ENCODE results near the gene FRG2B.
"Not testable (repeated sequence)": the region's sequence is repeated elsewhere in the genome, so short reads cannot be mapped to it uniquely, and the experiment has no call there.

Gene FRG2B

DNA sequence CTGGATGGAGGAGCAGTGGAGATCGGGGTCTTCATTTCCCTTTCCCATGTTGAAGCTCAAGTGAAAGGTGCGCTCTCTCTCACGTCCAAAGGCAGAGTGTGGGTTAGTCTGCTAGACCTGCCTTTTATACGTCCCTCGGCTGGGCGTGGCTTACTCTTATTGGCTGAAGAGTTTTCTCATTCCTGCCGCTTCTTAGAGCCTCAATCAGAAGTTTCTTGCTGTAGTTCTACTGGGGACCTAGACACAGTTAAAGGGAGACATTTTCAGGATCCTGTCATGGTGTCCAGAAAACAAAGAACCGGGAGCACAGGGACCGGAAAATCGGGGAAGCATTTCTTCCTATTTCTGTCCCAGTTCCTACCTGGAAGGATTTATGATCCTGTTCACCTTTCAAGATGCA is at the start of gene FRG2B:
Gene FRG2B, minus strand, starts transcription at position 101 of the 400 bp plus-strand sequence. Its CDS starts 53 bp downstream, at position 48.
- not testable (repeated sequence) for DNase-seq (ENCODE audit: low spot score)

DNA sequence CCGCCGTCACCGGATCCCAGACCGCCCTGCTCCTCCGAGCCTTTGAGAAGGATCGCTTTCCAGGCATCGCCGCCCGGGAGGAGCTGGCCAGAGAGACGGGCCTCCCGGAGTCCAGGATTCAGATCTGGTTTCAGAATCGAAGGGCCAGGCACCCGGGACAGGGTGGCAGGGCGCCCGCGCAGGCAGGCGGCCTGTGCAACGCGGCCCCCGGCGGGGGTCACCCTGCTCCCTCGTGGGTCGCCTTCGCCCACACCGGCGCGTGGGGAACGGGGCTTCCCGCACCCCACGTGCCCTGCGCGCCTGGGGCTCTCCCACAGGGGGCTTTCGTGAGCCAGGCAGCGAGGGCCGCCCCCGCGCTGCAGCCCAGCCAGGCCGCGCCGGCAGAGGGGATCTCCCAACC is 40.9 kb upstream of the FRG2B start:
- not testable (repeated sequence) for DNase-seq (ENCODE audit: low spot score)

DNA sequence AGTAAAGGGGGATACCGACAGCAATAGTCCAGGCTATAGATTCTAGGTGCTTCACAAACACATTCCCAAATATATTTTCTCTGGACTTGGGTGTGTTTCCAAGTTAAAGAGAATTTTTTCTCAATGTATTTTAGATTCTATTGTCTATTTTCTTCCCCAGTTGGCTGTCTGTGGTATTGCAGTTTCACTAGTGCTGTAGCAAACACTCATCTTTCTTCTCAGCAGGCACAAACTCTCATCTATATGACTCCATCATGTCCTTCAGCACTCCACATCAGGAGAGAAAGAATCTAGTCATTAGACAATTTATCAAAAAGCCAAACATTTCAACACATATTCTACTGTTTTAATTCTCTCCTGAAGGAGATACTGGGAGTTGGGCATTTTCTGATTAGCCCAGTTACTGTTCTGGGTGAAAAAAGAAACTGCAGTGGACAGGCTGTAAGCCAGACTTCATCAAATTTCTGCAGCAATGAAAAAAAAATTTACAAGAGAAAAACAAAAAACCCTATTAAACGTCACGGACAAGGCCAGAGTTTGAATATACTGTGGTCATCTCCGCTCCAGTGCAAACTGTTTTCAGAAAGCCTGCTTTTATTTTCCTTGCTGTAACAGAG is 37.1 kb upstream of the FRG2B start:
- not testable (repeated sequence) for DNase-seq (ENCODE audit: low spot score)

DNA sequence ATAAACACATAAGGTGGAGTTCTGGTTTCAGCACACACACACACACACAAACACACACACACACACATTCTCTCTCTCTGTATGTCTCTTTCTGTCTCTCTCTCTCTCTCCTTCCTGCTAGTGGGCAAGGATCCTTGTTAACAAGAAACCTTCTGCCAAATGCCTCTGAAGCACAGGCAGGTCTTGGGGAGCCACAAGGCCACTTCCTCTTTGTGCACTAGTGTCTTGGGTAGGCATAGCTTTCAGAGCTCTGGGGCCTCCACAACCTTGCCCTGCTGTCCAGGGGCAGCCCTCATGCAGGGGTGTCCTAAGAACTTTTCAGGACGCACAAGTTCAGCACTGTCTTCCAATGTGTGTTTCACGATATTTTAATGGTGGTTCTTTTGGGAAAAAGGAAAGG is 34.5 kb upstream of the FRG2B start:
- DNase-seq (ENCODE audit: low spot score): not testable (repeated sequence)

DNA sequence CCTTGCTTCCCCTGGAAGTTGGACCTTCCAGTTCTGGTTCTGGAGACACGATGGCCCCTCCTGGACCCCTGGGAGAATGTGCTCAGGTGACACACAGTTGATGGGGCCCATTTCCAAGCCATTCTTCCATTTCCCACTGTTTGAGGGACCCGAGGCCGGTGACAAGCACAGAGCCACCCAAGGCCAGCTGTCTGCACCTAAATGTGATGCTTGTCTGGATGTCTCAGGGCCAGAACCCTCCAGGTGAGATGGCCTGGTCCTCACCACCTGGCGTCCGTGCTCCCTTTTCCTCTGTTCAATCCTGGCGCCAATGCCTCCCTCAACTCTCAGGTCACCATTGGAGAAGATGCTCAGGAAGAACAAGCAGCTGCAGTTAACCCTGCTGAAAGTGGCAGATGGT is 33.9 kb upstream of the FRG2B start:
- DNase-seq (ENCODE audit: low spot score): not testable (repeated sequence)

DNA sequence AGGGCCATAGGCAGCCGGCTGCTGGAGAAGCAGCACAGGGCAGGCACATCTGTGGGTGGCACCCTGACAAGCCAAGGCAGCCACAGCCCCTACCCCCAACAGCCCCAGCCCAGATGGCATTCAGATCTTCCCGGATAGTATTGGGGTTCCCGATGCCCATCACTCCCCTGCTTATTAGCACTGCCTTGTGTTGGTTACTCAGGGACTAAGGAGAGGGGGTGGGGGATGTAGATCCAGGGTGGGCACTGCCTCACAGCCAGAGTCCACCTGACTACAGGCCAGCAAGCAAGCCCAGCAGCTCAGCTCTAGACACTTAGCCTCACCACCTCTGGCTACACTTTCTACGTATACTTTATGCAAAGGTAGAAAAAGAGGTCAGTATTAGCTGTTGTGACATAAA is 30.7 kb upstream of the FRG2B start:
- DNase-seq (ENCODE audit: low spot score): not testable (repeated sequence)

DNA sequence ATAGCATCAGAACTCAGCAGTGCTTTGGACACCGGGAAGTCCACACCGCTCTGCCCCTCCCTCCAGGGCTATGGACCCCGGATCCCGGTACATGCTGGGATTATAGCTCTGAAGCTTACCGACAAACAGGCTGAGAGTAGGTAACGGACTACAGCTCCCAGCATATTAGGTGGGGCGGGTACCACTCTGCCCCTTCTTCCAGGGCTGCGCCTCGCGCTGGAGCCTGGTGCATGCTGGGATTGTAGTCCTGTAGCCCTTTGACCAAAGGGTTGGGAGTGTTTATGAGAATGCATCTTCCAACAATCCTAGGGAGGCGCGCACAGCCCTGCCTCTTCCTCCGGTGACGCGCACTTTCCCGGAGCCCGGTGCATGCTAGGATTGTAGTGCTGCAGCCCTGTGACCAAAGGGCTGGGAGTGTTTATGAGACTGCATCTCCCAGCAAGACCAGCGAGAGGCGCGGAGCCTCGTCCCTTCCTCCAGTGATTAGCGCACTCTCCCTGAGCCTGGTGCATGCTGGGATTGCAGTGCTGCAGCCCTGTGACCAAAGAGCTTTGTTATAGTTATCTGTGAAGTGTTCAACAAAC is 22.4 kb upstream of the FRG2B start:
- DNase-seq (ENCODE audit: low spot score): not testable (repeated sequence)

DNA sequence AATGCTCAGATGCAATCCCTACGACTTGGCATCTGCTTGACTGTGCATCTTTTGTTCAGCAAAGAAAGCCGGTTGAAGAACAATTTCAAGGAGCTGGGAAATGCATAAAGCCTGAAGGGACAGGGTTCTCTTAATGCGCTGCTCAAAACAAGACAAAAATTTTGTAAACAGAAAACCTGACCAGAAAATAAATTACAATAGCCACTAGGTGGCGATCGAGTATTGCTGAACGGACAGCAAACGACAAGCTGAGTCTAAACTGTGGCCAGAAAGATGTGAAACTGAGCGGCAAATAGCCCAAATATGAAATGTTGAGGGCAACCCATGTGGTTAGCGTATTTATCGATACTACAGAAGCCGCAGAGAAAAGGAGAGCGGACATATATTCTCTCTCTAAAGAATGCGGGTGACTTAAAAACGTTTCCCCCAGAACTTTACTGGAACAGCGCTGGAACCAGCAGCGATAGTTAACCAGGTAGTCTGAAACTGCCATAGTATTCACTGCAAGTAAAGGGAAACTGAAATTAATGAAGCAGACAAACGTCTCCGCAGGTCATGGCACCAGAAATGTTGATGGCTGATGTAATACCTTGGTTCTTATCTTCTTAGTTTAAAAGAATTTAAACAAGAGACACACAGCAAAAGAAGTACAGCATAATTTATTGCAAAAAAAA is 20.6 kb upstream of the FRG2B start:
- DNase-seq (ENCODE audit: low spot score): not testable (repeated sequence)

DNA sequence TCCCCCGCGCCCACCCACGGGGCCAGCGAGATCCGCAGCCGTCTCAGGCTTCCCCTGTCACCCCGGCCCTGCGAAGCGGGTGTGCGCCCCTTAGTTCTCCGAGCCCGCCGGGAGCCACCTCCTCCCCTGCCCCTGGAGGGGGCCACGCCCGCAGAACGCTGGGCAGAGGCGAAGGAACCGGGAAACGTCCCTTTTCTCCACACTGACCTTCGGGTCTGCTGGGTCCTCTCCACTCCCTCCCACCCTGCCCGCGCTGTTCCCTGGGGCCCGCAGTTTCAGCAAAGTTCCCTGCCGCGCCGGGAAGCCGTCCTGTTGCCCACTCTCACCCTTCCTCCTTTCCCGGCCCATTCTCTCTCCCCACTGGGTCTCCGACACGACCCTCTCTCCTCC is 11.2 kb upstream of the FRG2B start:
- not testable (repeated sequence) for DNase-seq (ENCODE audit: low spot score)

DNA sequence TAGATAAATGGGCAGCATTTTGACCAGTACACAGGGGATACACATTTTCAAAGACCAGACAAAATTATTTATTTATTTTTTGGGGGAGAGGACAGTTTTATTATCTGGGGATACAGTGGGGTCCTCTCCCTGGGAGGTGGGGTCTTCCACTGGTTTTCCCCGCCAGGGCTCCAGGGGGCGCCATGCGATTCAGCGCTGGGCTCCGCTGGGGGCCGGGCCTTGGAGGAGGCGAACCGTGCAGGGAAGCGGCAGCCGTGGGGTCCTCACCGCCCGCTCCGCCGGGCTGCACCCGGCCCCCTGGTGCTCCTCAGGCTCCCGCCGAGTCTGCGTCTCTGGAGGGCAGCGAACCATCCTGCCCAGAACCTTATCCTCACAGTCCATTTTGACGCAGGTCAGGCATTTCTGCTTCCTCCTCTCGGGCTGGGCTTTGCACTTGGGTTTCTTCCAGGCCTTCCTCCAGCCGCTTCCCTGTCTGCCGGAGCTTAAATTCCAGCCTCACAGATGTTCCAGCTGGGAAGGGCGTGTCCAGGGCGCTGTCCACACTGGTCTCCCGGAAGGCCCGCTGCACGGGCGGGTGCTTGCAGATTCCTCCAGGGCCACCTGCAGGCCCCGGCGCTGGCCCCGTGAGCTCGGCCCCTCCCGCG is 10.7 kb upstream of the FRG2B start:
- DNase-seq (ENCODE audit: low spot score): not testable (repeated sequence)

DNA sequence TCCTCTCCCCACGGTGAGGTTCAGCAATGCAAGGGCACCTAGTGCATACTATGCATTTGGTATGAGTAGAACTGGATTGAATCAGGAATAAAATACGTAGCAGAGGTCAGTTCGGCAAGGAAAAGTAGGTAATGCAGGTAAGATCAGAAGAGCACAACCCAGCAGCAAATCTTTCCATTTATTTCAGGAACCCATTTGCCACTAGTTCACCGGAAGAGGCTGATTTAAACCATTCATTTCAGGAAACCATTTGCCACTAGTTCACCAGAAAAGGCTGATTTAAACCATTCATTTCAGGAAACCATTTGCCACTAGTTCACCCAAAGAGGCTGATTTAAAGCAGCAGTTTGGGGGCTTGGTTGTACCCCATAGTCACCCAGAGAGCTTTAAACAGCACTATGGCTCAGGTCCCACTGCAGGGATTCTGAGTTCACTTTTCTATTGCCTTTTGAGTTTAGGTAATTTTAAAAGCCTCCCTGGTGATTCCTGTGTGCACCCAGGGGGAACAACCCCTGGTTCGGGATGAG is 4.2 kb upstream of the FRG2B start:
- DNase-seq (ENCODE audit: low spot score): not testable (repeated sequence)

DNA sequence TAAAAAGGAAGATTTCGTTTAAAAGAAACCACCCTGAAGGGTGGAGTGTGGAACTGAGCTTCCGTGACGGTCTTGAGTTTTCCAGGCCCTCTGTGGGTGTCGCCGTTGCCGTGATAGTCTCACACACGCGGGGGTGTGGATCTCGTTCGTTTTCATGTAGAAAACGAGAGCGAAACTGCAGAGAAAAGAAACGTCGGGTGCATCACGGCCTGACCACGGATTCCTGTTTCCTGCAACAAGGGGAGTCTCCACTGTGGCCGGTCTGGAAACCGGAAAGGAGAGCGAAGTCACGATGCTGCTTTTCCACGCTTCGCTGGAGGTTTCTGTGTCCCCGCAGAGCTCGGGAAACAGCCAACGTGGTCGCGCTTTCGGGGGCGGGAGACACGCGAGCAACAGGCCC is 4.1 kb downstream of the FRG2B start:
- DNase-seq (ENCODE audit: low spot score): not testable (repeated sequence)

DNA sequence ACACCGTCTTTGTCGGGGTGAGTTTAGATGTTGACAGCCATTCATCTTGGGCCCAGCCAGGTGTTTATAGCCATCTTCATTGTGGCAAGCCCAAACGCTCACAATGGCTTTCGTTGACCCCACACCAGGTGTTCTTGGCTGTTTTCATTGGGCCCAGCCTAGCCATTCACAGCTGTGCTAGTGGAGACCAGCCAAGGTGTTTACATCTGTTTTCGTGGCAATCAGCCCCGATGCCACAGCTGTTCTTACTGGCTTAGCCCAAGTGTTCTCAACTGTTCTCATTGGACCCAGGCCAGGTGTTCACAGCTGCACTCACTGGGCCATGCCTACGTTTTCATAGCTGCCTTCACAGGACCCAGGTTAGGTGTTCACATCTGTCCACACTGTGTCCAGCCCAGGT is 7.7 kb downstream of the FRG2B start:
- no peak for DNase-seq (ENCODE audit: low spot score)

DNA sequence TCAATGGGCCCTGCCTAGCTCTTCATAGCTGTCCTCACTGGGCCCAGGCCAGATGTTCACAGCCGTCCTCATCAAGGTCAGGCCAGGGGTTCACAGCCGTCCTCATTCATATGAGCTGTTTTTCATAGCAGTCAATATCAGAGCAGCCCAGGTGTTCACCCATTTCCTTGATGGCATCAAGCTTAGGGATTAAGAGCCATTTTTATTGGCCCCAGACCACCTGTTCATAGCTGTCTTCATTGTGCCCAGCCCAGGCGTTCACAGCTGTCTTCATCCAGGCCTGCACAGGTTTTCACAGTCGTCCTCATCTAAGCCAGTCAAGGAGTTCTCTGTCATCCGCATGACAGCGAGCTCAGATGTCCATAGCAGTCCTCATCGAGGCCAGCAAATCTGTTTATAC is 9.4 kb downstream of the FRG2B start:
- no peak for DNase-seq (ENCODE audit: low spot score)

DNA sequence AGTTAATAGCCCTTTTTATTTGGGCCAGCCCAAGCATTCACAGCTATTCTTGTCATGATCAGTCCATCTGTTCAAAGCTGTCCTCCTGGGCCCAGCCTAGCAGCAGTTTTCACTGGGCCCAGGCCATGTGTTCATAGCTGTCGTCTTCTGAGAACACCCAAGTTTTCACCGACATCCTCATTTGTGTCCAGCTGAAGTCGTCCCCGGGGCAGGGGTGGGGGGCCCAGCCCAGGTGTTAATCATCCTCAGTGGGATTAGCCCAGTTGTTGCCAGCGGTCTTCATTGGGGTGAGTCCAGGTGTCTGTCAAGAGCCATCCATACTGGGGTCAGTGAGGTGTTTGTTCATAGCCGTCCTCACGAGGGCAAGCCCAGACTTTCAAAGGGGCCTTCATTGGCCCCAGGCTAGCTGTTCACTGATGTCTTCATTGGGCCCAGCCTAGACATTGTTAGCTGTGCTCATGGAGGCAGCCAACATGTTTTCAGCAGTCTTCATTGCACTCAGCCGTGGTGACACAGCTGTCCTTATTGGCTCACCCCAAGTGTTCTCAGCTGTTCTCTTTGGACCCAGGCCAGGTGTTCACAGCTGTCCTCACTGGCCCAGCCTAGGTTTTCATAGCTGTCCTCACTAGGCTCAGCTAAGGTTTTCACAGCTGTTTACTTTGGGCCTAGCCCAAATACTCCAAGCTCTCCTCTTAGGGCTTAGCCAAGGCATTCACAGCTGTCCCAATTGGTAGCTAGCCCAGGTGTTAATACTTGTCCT is 10.0 kb downstream of the FRG2B start:
- no peak for DNase-seq (ENCODE audit: low spot score)

DNA sequence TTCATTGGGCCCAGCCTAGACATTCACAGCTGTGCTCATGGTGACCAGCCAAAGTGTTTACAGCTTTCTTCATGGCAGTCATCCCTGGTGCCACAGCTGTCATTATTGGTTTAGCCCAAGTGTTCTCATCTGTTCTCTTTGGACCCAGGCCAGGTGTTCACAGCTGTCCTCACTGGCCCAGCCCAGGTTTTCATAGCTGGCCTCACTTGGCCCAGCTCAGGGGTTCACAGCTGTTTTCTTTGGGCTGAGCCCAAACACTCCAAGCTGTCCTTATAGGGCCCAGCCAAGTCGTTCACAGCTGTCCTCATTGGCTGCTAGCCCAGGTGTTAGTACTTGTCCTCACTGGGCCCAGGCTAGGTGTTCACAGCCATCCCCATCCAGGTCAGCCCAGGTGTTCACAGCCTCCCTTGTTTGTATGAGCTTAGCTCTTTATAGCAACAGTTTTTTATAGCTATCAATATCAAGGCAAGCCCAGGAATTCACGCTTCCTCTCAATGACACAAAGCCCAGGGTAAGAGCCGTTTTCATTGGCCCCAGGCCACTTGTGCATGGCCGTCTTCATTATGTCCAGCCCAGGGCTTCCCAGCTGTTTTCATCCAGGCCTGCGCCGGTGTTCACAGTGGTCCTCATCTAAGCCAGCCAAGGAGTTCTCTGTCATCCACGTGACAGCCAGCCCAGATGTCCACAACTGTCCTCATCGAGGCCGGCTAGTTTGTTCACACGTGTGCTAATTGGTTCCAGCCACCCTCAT is 11.6 kb downstream of the FRG2B start:
- DNase-seq (ENCODE audit: low spot score): no peak

DNA sequence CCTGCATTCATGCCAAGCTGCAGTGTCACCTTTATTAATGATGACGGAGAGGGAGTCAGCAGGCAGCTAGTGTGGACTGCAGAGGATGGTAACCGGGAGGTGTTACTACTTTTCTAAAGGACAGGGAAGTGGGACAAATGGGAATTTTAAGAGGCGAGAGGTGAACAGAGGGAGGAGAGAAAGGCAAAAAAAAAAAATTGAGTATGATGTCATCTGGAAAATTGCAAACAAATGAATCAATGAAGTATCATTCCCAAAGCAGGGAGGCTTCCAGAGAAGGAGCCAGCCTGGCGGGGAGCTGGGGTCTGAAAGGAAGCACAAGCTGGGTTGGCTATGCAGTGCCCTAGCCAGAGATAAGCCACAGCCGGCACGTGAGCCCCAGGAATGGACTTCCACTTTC is 12.9 kb downstream of the FRG2B start:
- DNase-seq (ENCODE audit: low spot score): no peak

DNA sequence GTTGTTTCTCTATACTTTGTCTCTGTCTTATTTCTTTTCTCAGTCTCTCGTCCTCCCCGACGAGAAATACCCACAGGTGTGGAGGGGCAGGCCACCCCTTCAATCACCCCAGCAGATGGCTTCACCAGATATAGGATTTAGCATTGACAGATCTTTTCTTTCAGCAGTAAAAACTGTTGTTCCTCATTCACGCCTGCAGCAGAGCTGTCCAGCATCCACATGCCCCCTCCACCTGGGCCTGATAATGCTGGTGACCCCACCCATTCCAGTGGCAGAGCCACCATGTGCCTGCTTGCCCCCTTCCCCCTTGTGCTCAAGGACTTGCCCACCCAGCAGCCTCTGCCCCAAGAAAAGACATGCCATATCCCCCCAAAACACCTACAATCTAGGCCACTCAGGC is 15.5 kb downstream of the FRG2B start:
- no peak for DNase-seq (ENCODE audit: low spot score)

DNA sequence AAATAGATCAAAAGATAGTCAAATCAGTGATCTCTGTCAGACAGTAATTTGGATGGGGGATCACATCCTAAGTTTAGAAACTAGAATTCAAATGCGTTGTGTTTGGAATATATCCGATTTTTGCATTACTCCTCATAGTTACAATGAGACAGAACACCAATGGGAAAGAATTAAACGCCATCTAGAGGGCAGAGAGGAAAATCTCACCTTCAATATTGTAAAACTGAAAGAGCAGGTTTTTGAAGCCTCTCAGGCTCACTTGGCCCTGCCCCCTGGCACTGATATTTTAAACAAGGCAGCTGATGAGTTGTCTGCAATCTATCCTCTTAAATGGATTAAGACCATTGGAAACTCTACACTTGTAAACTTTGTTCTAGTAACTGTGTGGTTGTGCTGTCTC is 17.7 kb downstream of the FRG2B start:
- DNase-seq (ENCODE audit: low spot score): peak; percentile 21

DNA sequence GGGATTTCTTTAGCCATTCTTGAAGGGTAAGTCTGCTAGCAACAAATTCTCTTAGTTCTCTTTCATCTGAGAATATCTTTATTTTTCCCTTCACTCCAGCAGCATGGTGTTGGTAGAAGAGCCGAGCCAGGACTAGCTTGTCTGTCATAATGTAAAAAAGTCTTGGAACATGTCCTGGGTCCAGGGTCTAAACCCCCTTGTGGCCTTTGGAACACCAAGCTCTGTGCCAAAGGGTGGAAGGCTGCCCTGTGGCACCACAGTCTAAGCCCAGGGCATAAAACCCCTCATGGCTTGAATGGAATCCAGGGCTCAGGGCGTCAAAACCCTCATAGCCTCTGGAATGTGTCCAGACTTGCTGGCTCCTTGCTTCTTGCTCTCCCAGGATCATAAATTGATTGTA is 23.2 kb downstream of the FRG2B start:
- not testable (repeated sequence) for DNase-seq (ENCODE audit: low spot score)

DNA sequence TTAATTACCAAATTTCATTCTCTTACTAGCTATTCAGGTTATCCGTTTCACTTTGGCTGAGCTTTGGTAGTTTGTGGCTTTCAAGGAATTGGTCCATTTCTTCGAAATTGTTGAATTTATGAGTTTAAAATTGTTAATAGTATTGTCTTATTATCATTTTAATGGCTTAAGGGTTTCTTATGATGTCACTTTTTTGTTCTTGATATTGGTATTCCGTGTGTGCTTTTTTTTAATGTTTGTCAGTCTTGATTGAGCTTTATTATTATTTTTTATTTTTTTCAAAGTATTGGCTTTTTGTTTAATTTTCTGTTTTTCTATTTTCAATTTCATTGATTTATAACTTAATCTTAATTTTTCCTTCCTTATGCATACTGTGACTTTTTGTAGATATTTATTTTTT is 25.9 kb downstream of the FRG2B start:
- DNase-seq (ENCODE audit: low spot score): no peak
